Measurements from ENCODE around the gene FDX2.
"Not testable (repeated sequence)": the region's sequence is repeated elsewhere in the genome, so short reads cannot be mapped to it uniquely, and the experiment has no call there.

DNA sequence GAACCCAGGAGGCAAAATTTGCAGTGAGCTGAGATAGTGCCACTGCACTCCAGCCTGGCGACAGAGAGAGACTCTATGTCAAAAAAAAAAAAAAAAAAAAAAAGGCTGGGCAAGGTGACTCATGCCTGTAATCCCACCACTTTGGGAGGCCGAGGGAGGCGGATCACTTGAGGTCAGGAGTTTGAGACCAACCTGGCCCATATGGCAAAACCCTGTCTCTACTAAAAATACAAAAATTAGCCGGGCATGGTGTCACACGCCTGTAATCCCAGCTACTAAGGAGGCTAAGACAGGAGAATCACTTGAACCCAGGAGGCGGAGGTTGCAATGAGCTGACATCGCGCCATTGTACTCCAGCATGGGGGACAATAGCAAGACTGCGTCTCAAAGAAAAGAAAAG is 20.9 kb upstream of the FDX2 start:
- TF ChIP-seq, protein P1, sequence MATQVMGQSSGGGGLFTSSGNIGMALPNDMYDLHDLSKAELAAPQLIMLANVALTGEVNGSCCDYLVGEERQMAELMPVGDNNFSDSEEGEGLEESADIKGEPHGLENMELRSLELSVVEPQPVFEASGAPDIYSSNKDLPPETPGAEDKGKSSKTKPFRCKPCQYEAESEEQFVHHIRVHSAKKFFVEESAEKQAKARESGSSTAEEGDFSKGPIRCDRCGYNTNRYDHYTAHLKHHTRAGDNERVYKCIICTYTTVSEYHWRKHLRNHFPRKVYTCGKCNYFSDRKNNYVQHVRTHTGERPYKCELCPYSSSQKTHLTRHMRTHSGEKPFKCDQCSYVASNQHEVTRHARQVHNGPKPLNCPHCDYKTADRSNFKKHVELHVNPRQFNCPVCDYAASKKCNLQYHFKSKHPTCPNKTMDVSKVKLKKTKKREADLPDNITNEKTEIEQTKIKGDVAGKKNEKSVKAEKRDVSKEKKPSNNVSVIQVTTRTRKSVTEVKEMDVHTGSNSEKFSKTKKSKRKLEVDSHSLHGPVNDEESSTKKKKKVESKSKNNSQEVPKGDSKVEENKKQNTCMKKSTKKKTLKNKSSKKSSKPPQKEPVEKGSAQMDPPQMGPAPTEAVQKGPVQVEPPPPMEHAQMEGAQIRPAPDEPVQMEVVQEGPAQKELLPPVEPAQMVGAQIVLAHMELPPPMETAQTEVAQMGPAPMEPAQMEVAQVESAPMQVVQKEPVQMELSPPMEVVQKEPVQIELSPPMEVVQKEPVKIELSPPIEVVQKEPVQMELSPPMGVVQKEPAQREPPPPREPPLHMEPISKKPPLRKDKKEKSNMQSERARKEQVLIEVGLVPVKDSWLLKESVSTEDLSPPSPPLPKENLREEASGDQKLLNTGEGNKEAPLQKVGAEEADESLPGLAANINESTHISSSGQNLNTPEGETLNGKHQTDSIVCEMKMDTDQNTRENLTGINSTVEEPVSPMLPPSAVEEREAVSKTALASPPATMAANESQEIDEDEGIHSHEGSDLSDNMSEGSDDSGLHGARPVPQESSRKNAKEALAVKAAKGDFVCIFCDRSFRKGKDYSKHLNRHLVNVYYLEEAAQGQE (IDR thresholded peaks at IDR 0.05; ENCODE audit: borderline replicate concordance in 1 of 2, low read depth in 1 of 2, low read length in 2 of 2): not testable (repeated sequence)
- TF ChIP-seq RAD21 (CRISPR knock-in tag; IDR thresholded peaks at IDR 0.05); ZNF207 (IDR thresholded peaks at IDR 0.05; ENCODE audit: borderline replicate concordance); CBFB (CRISPR knock-in tag; IDR thresholded peaks at IDR 0.05); SUZ12 (IDR thresholded peaks at IDR 0.05; ENCODE audit: low read depth, low read length); ZBTB33 (CRISPR knock-in tag; IDR thresholded peaks at IDR 0.05); ZNF276 (CRISPR knock-in tag; IDR thresholded peaks at IDR 0.05; ENCODE audit: low read depth); ATF1 (CRISPR knock-in tag; IDR thresholded peaks at IDR 0.05); BHLHE40 (IDR thresholded peaks at IDR 0.05; ENCODE audit: low read length): not testable (repeated sequence)
- TF ChIP-seq, protein P2, sequence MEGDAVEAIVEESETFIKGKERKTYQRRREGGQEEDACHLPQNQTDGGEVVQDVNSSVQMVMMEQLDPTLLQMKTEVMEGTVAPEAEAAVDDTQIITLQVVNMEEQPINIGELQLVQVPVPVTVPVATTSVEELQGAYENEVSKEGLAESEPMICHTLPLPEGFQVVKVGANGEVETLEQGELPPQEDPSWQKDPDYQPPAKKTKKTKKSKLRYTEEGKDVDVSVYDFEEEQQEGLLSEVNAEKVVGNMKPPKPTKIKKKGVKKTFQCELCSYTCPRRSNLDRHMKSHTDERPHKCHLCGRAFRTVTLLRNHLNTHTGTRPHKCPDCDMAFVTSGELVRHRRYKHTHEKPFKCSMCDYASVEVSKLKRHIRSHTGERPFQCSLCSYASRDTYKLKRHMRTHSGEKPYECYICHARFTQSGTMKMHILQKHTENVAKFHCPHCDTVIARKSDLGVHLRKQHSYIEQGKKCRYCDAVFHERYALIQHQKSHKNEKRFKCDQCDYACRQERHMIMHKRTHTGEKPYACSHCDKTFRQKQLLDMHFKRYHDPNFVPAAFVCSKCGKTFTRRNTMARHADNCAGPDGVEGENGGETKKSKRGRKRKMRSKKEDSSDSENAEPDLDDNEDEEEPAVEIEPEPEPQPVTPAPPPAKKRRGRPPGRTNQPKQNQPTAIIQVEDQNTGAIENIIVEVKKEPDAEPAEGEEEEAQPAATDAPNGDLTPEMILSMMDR (CRISPR knock-in tag; IDR thresholded peaks at IDR 0.05): not testable (repeated sequence)
- TF ChIP-seq, protein P3, sequence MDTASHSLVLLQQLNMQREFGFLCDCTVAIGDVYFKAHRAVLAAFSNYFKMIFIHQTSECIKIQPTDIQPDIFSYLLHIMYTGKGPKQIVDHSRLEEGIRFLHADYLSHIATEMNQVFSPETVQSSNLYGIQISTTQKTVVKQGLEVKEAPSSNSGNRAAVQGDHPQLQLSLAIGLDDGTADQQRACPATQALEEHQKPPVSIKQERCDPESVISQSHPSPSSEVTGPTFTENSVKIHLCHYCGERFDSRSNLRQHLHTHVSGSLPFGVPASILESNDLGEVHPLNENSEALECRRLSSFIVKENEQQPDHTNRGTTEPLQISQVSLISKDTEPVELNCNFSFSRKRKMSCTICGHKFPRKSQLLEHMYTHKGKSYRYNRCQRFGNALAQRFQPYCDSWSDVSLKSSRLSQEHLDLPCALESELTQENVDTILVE (CRISPR knock-in tag; IDR thresholded peaks at IDR 0.05): not testable (repeated sequence)
